Neural cell (in vitro differentiated cells): ENCODE data around the gene CRYBA4. TPM values are rescaled to one million over a fixed set of nuclear protein-coding genes. Genes with fewer than 3 reads are reported as not detected.
"Not testable (repeated sequence)": the region's sequence is repeated elsewhere in the genome, so short reads cannot be mapped to it uniquely, and the experiment has no call there.

Experiments
- H2AFZ ChIP-seq: fragments of 200-600, 300-800 bp; sonication (generic), shearing (Covaris generic); 2 replicates; pipeline ENCODE4 v1.6.0; 2014; ENCODE audit warnings: low read depth, mild to moderate bottlenecking, antibody characterized with exemption, low read length, moderate library complexity
- H3F3A ChIP-seq: fragments of 200-600 bp; shearing (Covaris generic); 2 replicates; pipeline ENCODE4 v1.6.1; 2016; ENCODE audit warnings: mild to moderate bottlenecking, moderate library complexity, mixed read lengths, antibody characterized with exemption, low read length; ENCODE audit not compliant: insufficient read depth, poor library complexity, severe bottlenecking
- H3K27ac ChIP-seq: fragments of 200-600, 300-800 bp; sonication (generic), shearing (Covaris generic); 2 replicates; pipeline ENCODE4 v1.5.1; 2014; ENCODE audit warnings: mild to moderate bottlenecking, low read length, moderate library complexity
- H3K27me3 ChIP-seq: fragments of 300-800, 200-600 bp; sonication (generic), shearing (Covaris generic); 2 replicates; pipeline ENCODE4 v1.6.0; 2014; ENCODE audit warnings: mild to moderate bottlenecking, low read depth, low read length, moderate library complexity; ENCODE audit not compliant: insufficient read depth
- H3K36me3 ChIP-seq: fragments of 300-800, 200-600 bp; sonication (generic), shearing (Covaris generic); 2 replicates; pipeline ENCODE4 v1.5.1; 2014; ENCODE audit warnings: mild to moderate bottlenecking, antibody characterized with exemption, low read length, moderate library complexity; ENCODE audit not compliant: insufficient read depth
- H3K4me2 ChIP-seq: fragments of 300-800, 200-600 bp; sonication (generic), shearing (Covaris generic); 2 replicates; pipeline ENCODE4 v1.6.0; 2014; ENCODE audit warnings: mild to moderate bottlenecking, low read length
- H3K4me3 ChIP-seq: fragments of 300-800, 200-600 bp; sonication (generic), shearing (Covaris generic); 2 replicates; pipeline ENCODE4 v1.5.1; 2014; ENCODE audit warnings: mild to moderate bottlenecking, low read length, moderate library complexity
- H3K79me2 ChIP-seq: fragments of 200-600 bp; shearing (Covaris generic); replicated peaks from 2 replicates; pipeline ENCODE4 v1.6.0; 2014; ENCODE audit warnings: mild to moderate bottlenecking, low read length, moderate library complexity; ENCODE audit not compliant: insufficient read depth
- H3K9ac ChIP-seq: fragments of 300-800, 200-600 bp; sonication (generic), shearing (Covaris generic); 2 replicates; pipeline ENCODE4 v1.6.1; 2016; ENCODE audit warnings: mild to moderate bottlenecking, low read length, mixed read lengths
- H3K9me2 ChIP-seq: fragments of 200-600 bp; shearing (Covaris generic); 2 replicates; pipeline ENCODE4 v1.6.1; 2016; ENCODE audit warnings: mild to moderate bottlenecking, low read length, mixed read lengths; ENCODE audit not compliant: insufficient read depth
- H3K9me3 ChIP-seq: fragments of 200-600, 300-800 bp; sonication (generic), shearing (Covaris generic); 2 replicates; pipeline ENCODE4 v1.6.1; 2016; ENCODE audit warnings: mild to moderate bottlenecking, mixed run types, low read length, moderate library complexity, mixed read lengths
- H4K20me1 ChIP-seq: fragments of 200-600 bp; shearing (Covaris generic); 2 replicates; pipeline ENCODE4 v1.6.1; 2016; ENCODE audit warnings: mild to moderate bottlenecking, mixed run types; ENCODE audit not compliant: insufficient read depth
- EP300 ChIP-seq: fragments of 450-650 bp; conservative IDR thresholded peaks from 2 replicates; pipeline ENCODE4 v1.6.1; 2014; ENCODE audit warnings: antibody characterized with exemption, mild to moderate bottlenecking, moderate library complexity; ENCODE audit not compliant: poor library complexity, severe bottlenecking
- EZH2 ChIP-seq: fragments of 200-600, 300-800 bp; shearing (Covaris generic), sonication (generic); IDR thresholded peaks from 2 replicates; pipeline ENCODE4 v1.6.1; 2014; ENCODE audit warnings: antibody characterized with exemption, low read length, borderline replicate concordance, mild to moderate bottlenecking; ENCODE audit not compliant: insufficient read depth, poor library complexity, severe bottlenecking
- MXI1 ChIP-seq: fragments of 450-650 bp; conservative IDR thresholded peaks from 2 replicates; pipeline ENCODE4 v1.6.1; 2014; ENCODE audit warnings: antibody characterized with exemption, mild to moderate bottlenecking; ENCODE audit not compliant: poor library complexity, severe bottlenecking
- POLR2AphosphoS5 ChIP-seq: IDR thresholded peaks from 2 replicates; pipeline ENCODE4 v1.6.1; 2012
- RAD21 ChIP-seq: fragments of 450-650 bp; conservative IDR thresholded peaks from 2 replicates; pipeline ENCODE4 v1.6.1; 2014; ENCODE audit warnings: antibody characterized with exemption, mild to moderate bottlenecking, moderate library complexity
- SMC3 ChIP-seq: fragments of 450-650 bp; conservative IDR thresholded peaks from 2 replicates; pipeline ENCODE4 v1.6.1; 2014; ENCODE audit warnings: antibody characterized with exemption, mild to moderate bottlenecking, moderate library complexity; ENCODE audit not compliant: poor library complexity
- TAF1 ChIP-seq: IDR thresholded peaks from 2 replicates; pipeline ENCODE4 v1.6.1; 2012; ENCODE audit warnings: low read depth
- polyA plus RNA-seq: library from polyadenylated mRNA; depleted of rRNA; stranded (reverse); fragments of >200 nt; gene quantifications from 2 replicates; pipeline ENCODE4 v1.2.3, GENCODE V29; 2014
- TF ChIP-seq, protein P1 (sequence below): IDR thresholded peaks from 2 replicates; pipeline ENCODE4 v1.6.1; 2012; ENCODE audit warnings: borderline replicate concordance
- TF ChIP-seq, protein P2 (sequence below): fragments of 450-650 bp; IDR thresholded peaks from 2 replicates; pipeline ENCODE4 v1.5.1; 2014; ENCODE audit warnings: antibody characterized with exemption, mild to moderate bottlenecking, moderate library complexity; ENCODE audit not compliant: poor library complexity, severe bottlenecking

Gene CRYBA4
- polyA plus RNA-seq, 1 donor from 2014 or later = not detected

DNA sequence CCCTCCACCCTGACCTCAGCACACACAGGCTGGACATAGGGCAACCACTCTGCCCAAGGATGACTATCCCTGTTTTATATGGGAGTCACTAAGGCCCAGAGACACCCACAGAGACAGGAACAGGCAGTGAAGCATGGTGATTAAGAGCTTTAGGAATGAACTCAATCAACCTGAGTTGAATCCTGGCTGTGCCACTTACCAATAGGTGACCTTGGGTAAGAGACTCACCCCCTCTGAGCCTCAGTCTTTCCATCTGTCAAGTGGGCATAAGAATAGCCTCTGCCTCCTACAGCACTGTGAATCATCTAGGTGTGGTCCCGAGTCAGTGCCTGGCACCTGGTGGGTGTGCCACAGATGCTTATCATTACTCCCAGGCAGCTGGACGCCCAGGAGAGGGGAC lies 10.8 kb upstream of the CRYBA4 start:
- H3K9me3 ChIP-seq = no peaks in the 10 kb centered on the region
- no peaks in the 10 kb centered on the region for H3K79me2 ChIP-seq
- no peak overlapping the region for H3K9ac ChIP-seq
- no peaks in the 10 kb centered on the region for H4K20me1 ChIP-seq
- no peak overlapping the region for H2AFZ ChIP-seq
- H3K4me3 ChIP-seq = no peak overlapping the region
- H3K4me2 ChIP-seq = no peak overlapping the region
- no peaks in the 10 kb centered on the region for H3F3A ChIP-seq
- H3K27ac ChIP-seq = no peak overlapping the region
- no peaks in the 10 kb centered on the region for H3K9me2 ChIP-seq
- no peaks in the 10 kb centered on the region for H3K36me3 ChIP-seq
- no peaks in the 10 kb centered on the region for H3K27me3 ChIP-seq
- TF ChIP-seq, protein P1, sequence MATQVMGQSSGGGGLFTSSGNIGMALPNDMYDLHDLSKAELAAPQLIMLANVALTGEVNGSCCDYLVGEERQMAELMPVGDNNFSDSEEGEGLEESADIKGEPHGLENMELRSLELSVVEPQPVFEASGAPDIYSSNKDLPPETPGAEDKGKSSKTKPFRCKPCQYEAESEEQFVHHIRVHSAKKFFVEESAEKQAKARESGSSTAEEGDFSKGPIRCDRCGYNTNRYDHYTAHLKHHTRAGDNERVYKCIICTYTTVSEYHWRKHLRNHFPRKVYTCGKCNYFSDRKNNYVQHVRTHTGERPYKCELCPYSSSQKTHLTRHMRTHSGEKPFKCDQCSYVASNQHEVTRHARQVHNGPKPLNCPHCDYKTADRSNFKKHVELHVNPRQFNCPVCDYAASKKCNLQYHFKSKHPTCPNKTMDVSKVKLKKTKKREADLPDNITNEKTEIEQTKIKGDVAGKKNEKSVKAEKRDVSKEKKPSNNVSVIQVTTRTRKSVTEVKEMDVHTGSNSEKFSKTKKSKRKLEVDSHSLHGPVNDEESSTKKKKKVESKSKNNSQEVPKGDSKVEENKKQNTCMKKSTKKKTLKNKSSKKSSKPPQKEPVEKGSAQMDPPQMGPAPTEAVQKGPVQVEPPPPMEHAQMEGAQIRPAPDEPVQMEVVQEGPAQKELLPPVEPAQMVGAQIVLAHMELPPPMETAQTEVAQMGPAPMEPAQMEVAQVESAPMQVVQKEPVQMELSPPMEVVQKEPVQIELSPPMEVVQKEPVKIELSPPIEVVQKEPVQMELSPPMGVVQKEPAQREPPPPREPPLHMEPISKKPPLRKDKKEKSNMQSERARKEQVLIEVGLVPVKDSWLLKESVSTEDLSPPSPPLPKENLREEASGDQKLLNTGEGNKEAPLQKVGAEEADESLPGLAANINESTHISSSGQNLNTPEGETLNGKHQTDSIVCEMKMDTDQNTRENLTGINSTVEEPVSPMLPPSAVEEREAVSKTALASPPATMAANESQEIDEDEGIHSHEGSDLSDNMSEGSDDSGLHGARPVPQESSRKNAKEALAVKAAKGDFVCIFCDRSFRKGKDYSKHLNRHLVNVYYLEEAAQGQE = no peak
- TF ChIP-seq EP300 = no peak
- TF ChIP-seq POLR2AphosphoS5 = no peak
- TF ChIP-seq, protein P2, sequence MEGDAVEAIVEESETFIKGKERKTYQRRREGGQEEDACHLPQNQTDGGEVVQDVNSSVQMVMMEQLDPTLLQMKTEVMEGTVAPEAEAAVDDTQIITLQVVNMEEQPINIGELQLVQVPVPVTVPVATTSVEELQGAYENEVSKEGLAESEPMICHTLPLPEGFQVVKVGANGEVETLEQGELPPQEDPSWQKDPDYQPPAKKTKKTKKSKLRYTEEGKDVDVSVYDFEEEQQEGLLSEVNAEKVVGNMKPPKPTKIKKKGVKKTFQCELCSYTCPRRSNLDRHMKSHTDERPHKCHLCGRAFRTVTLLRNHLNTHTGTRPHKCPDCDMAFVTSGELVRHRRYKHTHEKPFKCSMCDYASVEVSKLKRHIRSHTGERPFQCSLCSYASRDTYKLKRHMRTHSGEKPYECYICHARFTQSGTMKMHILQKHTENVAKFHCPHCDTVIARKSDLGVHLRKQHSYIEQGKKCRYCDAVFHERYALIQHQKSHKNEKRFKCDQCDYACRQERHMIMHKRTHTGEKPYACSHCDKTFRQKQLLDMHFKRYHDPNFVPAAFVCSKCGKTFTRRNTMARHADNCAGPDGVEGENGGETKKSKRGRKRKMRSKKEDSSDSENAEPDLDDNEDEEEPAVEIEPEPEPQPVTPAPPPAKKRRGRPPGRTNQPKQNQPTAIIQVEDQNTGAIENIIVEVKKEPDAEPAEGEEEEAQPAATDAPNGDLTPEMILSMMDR = no peak
- TF ChIP-seq EZH2 = no peak
- no peak for TF ChIP-seq RAD21
- TF ChIP-seq TAF1 = no peak
- no peak for TF ChIP-seq MXI1
- TF ChIP-seq SMC3 = no peak

DNA sequence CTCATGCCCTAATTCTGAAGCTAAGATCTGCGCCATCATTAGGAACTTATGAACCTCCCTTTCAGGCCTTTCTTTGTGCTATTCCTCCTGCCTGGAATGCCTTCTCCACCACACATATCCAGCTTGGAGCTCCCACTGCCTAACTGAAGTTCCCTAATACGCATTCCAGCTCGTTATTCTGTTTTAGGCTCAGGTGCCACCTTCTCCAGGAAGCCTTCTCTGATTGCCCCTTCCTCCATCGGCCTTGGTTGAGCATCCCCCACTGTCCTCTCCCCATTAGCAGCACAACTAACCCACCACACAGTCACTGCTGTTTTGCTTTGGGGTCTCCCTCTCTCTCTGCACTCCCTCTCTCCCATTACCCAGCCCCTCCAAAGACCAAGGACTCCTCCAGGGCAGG lies 9.1 kb upstream of the CRYBA4 start:
- H3K27me3 ChIP-seq = no peaks in the 10 kb centered on the region
- H3K4me3 ChIP-seq = no peak overlapping the region
- H3K9me3 ChIP-seq = no peaks in the 10 kb centered on the region
- H3K4me2 ChIP-seq = no peak overlapping the region
- no peak overlapping the region for H2AFZ ChIP-seq
- H3K9ac ChIP-seq = no peak overlapping the region
- no peaks in the 10 kb centered on the region for H3K79me2 ChIP-seq
- no peaks in the 10 kb centered on the region for H3F3A ChIP-seq
- no peaks in the 10 kb centered on the region for H4K20me1 ChIP-seq
- TF ChIP-seq TAF1 (no peak), RAD21 (no peak), POLR2AphosphoS5 (no peak), EZH2 (no peak), MXI1 (no peak)
- TF ChIP-seq, protein P2 = no peak
- H3K27ac ChIP-seq = no peak overlapping the region
- H3K36me3 ChIP-seq = no peaks in the 10 kb centered on the region
- no peaks in the 10 kb centered on the region for H3K9me2 ChIP-seq

DNA sequence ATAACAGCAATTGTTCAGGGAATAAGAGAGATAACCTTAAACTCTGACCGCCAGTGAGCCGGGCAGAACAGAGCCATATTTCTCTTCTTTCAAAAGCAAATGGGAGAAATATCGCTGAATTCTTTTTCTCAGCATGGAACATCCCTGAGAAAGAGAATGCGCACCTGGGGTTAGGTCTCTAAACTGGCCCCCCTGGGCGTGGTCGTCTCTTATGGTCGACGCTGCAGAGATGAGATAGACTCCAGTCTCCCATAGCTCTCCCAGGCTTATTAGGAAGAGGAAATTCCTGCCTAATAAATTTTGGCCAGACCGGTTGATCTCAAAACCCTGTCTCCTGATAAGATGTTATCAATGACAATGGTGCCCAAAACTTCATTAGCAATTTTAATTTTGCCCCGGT lies 8.0 kb upstream of the CRYBA4 start:
- H3K36me3 ChIP-seq = not testable (repeated sequence)

More for the DNA sequence above, 8.0 kb upstream of the CRYBA4 start:
- H3K27me3 ChIP-seq, H3K9me3 ChIP-seq, H3K27ac ChIP-seq, H3F3A ChIP-seq, H3K79me2 ChIP-seq, H4K20me1 ChIP-seq, H3K9me2 ChIP-seq, H3K9ac ChIP-seq, H3K4me2 ChIP-seq, H3K4me3 ChIP-seq, H2AFZ ChIP-seq: not testable (repeated sequence)
